ENCODE measurements around the gene NAV3. TPM values are rescaled to one million over a fixed set of nuclear protein-coding genes. Genes with fewer than 3 reads are reported as not detected.

NAV3 gene
- total and polyA plus RNA-seq, 11 donors, result 1.1 to 18.0 (median 5.8) TPM

GRCh38 chr12:77894556-77894955 lies 63.9 kb downstream of the NAV3 start:
- no peak overlapping the region for H3K4me3 ChIP-seq
- H3K9me3 ChIP-seq, result no peaks in the 10 kb centered on the region
- no peaks in the 10 kb centered on the region for H3K36me3 ChIP-seq
- no peak overlapping the region for H3K27ac ChIP-seq
- WGBS, 4 donors, result 94 to 96% (median 95%) methylated on average over 2 of the region's 2 CpGs
- no peak for DNase-seq
- peaks cover 0 to 9% (median 0%) of the 10 kb centered on the region in 12 donors for H3K4me1 ChIP-seq
- TF ChIP-seq, protein P1, sequence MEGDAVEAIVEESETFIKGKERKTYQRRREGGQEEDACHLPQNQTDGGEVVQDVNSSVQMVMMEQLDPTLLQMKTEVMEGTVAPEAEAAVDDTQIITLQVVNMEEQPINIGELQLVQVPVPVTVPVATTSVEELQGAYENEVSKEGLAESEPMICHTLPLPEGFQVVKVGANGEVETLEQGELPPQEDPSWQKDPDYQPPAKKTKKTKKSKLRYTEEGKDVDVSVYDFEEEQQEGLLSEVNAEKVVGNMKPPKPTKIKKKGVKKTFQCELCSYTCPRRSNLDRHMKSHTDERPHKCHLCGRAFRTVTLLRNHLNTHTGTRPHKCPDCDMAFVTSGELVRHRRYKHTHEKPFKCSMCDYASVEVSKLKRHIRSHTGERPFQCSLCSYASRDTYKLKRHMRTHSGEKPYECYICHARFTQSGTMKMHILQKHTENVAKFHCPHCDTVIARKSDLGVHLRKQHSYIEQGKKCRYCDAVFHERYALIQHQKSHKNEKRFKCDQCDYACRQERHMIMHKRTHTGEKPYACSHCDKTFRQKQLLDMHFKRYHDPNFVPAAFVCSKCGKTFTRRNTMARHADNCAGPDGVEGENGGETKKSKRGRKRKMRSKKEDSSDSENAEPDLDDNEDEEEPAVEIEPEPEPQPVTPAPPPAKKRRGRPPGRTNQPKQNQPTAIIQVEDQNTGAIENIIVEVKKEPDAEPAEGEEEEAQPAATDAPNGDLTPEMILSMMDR (IDR thresholded peaks at IDR 0.05), result no peak
- TF ChIP-seq POLR2A (IDR thresholded peaks at IDR 0.05), result no peak
- no peak for ATAC-seq
- intact Hi-C loops (cut with DNase I), result no loop called here
- H3K27me3 ChIP-seq, result no peaks in the 10 kb centered on the region

GRCh38 chr12:77895699-77896098 lies 65.0 kb downstream of the NAV3 start:
- Histone ChIP-seq H3K4me3 (no peak overlapping the region), H3K9me3 (no peaks in the 10 kb centered on the region), H3K36me3 (no peaks in the 10 kb centered on the region), H3K27ac (no peak overlapping the region), H3K27me3 (no peaks in the 10 kb centered on the region), H3K4me1 (peaks cover 0 to 9% (median 0%) of the 10 kb centered on the region in 12 donors)
- TF ChIP-seq POLR2A (IDR thresholded peaks at IDR 0.05), result no peak
- TF ChIP-seq, protein P1 (IDR thresholded peaks at IDR 0.05), result no peak
- no peak for ATAC-seq
- no peak for DNase-seq
- intact Hi-C loops (cut with DNase I), result no loop called here

DNA sequence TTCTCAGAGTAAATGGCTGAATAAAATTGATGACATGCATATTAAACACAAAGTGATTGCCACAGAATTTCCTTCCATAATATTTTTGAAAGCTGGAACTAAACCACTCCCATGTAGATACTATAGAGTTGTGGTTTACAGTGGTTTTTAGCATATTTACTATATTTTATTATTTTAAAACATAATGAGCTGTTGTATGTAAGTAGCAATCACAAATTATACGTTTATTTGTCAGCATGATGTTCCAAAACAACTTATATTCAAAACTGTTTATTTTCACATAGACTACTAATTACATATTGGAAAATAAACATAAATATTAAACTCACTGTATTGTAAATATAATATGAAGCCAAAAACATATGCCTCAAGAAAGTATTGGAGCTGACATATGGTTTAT lies 77.2 kb downstream of the NAV3 start:
- H3K4me3 ChIP-seq, result no peak overlapping the region
- H3K36me3 ChIP-seq, result no peaks in the 10 kb centered on the region
- H3K4me1 ChIP-seq, result no peaks in the 10 kb centered on the region
- peaks cover 0 to 2% (median 0%) of the 10 kb centered on the region in 12 donors for H3K9me3 ChIP-seq
- intact Hi-C loops (cut with DNase I), result no loop called here
- WGBS, 4 donors, result 86 to 95% (median 88%) methylated on average over 1 of the region's 1 CpG
- DNase-seq, result no peak
- TF ChIP-seq, protein P1 (IDR thresholded peaks at IDR 0.05), result no peak
- TF ChIP-seq POLR2A (IDR thresholded peaks at IDR 0.05), result no peak
- no peak overlapping the region for H3K27ac ChIP-seq
- no peaks in the 10 kb centered on the region for H3K27me3 ChIP-seq
- ATAC-seq, result no peak

DNA sequence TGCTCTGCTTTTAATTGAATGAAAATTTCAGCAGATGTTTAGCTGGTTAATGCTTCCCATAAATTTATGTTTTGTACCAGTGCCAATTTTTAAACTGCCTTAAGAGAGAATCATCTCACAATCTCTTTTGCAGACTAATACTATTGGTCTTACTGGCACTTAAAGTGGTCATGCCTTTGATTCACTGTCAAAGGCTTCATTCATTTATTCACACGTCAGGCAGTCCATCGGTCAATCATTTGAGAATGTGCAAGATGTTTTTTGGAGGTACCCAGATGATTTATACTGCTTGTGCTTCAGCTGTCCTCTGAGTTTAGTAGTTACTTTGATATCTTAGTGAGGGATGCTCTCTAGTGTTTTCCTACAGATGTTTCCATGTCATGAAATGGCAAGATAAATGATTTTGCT lies 83.4 kb downstream of the NAV3 start:
- no peak overlapping the region for H3K4me3 ChIP-seq
- no peak overlapping the region for H3K27ac ChIP-seq
- 44 to 60% (median 56%) methylated on average over 2 of the region's 2 CpGs for WGBS, 4 donors
- TF ChIP-seq POLR2A (IDR thresholded peaks at IDR 0.05), result no peak
- TF ChIP-seq, protein P1 (IDR thresholded peaks at IDR 0.05), result peak in 5 of 12 donors; percentile 9 to 40 (median 26)
- intact Hi-C loops (cut with DNase I), result no loop called here
- no peaks in the 10 kb centered on the region for H3K36me3 ChIP-seq
- H3K9me3 ChIP-seq, result no peaks in the 10 kb centered on the region
- DNase-seq (no peak), ATAC-seq (no peak)
- peaks cover 0 to 4% (median 0%) of the 10 kb centered on the region in 12 donors for H3K4me1 ChIP-seq
- H3K27me3 ChIP-seq, result no peaks in the 10 kb centered on the region
